Measurements from ENCODE around the gene LSMEM2.

- TF ChIP-seq EP300 (IDR thresholded peaks at IDR 0.05) (no peak), CTCF (IDR thresholded peaks at IDR 0.05) (peak in 1 of 6 experiments; percentile 4), POLR2AphosphoS5 (IDR thresholded peaks at IDR 0.05) (no peak)
Measured at GRCh38 chr3:50322115-50322385, 43.2 kb downstream of the LSMEM2 start.
